ENCODE measurements around the gene MSX1. TPM values are rescaled to one million over a fixed set of nuclear protein-coding genes. Genes with fewer than 3 reads are reported as not detected.

Gene MSX1
- total and polyA plus RNA-seq, 12 donors = 1.9 to 6.7 (median 4.0) TPM

DNA sequence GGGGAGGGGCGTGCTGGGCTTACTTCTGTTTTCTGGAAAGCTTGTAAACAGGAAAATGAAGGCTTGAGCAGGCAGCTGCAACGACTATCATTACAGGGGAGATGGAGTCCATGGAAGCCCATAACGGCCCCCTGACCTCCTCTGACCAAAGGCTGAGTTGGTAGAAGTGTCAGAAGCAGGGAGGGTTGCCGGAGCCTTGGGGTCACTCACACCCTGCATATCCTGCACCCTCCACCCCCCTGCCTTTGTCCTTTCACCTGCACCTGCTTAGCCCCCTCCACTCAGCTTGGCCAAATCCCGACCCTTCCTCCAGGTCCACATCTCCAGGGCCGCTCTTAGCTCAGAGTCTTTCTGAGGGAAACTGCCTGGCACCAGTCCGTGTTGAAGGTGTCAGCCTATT lies 12.5 kb upstream of the MSX1 start:
- no peaks in the 10 kb centered on the region for H3K36me3 ChIP-seq
- TF ChIP-seq CTCF (IDR thresholded peaks at IDR 0.05) = no peak
- H3K27me3 ChIP-seq = peaks cover 15 to 99% (median 91%) of the 10 kb centered on the region in 7 donors
- no peaks in the 10 kb centered on the region for H3K4me1 ChIP-seq
- no peak overlapping the region for H3K27ac ChIP-seq
- WGBS, 2 donors = 56 to 59% methylated on average over 7 of the region's 7 CpGs
- H3K9me3 ChIP-seq = no peaks in the 10 kb centered on the region
- no peak overlapping the region for H3K4me3 ChIP-seq
- ATAC-seq (no peak), DNase-seq (no peak)
- intact Hi-C loops (cut with DNase I) = no loop called here

DNA sequence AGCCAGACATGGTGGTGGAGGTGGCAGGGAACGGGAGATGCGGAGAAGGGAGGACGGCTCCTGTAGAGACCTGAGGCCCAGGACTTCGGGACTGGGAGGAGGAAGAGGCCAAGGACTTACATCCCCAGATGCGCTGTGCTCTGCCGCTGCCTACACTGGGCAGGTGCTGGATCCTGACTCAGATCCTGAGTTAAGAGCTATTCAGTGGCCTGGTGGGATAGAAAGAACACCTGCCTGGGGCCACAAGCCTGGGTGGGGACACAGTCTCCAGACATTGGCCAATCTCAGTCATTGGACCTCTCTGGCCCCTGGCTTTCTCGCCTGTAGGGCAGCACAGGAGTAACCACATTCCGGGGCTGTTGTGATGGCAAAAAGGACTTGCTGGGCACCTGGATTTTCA lies 10.9 kb upstream of the MSX1 start:
- no peak for TF ChIP-seq CTCF (IDR thresholded peaks at IDR 0.05)
- 88 to 95% methylated on average over 8 of the region's 8 CpGs for whole genome bisulfite sequencing, 2 donors

GRCh38 chr4:4849106-4849505 lies 10.4 kb upstream of the MSX1 start:
- H3K27me3 ChIP-seq = peaks cover 34 to 100% (median 97%) of the 10 kb centered on the region in 7 donors
- no peak overlapping the region for H3K4me3 ChIP-seq
- H3K27ac ChIP-seq = no peak overlapping the region
- 27 to 33% methylated on average over 3 of the region's 3 CpGs for WGBS, 2 donors
- no peaks in the 10 kb centered on the region for H3K36me3 ChIP-seq
- ATAC-seq (no peak), DNase-seq (no peak)
- H3K9me3 ChIP-seq = no peaks in the 10 kb centered on the region
- intact Hi-C loops (cut with DNase I) = no loop called here
- no peak for TF ChIP-seq CTCF (IDR thresholded peaks at IDR 0.05)
- peaks cover 0 to 18% (median 15%) of the 10 kb centered on the region in 9 donors for H3K4me1 ChIP-seq

More for the DNA sequence above, 10.9 kb upstream of the MSX1 start:
- Histone ChIP-seq H3K27ac (no peak overlapping the region), H3K4me3 (no peak overlapping the region), H3K4me1 (peaks cover 0 to 15% (median 13%) of the 10 kb centered on the region in 9 donors), H3K27me3 (peaks cover 28 to 100% (median 97%) of the 10 kb centered on the region in 7 donors), H3K36me3 (no peaks in the 10 kb centered on the region), H3K9me3 (no peaks in the 10 kb centered on the region)
- ATAC-seq (no peak), DNase-seq (no peak)
- intact Hi-C loops (cut with DNase I) = no loop called here

DNA sequence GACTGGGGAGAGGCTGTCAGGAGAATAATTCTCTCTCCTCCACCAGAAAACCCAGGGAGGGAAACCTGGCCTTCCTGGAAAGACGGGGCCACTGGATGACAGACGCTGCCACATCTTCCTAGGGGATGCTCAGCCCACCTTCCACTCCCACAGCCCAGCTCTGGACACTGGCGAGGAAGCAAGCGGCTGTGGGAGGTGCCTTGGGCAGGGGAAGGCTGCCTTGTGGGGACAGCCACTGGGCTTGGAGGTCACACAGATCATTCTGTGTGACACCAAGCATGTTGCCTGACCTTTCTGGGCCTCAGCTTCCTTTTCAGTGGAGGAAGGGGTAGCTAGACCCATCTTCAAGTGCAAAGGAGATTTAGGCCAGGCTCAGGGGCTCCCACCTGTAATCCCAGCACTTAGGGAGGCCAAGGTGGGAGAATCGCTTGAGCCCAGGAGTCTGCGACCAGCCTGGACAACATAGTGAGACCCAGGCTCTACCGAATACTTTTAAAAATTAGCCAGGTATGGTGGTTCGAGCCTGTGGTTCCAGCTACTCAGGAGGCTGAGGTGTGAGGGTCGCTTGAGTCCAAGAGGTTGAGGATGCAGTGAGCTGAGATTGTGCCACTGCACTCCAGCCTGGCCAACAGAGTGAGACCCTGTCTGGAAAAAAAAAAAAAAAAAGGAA lies 9.8 kb upstream of the MSX1 start:
- Histone ChIP-seq H3K27ac (no peak overlapping the region), H3K36me3 (no peaks in the 10 kb centered on the region), H3K27me3 (peaks cover 37 to 100% (median 98%) of the 10 kb centered on the region in 7 donors), H3K4me3 (no peak overlapping the region), H3K4me1 (peaks cover 0 to 22% (median 15%) of the 10 kb centered on the region in 9 donors), H3K9me3 (no peaks in the 10 kb centered on the region)
- intact Hi-C loops (cut with DNase I) = loop anchor here in 1 of 10 donors (10.0 kb wide), 1 partner anchor 365 kb away; no protein-coding TSS in a partner anchor
- WGBS, 2 donors = 84 to 87% methylated on average over 9 of the region's 9 CpGs
- DNase-seq (no peak), ATAC-seq (no peak)
- TF ChIP-seq CTCF (IDR thresholded peaks at IDR 0.05) = no peak
